HepG2 (cell line): Measurements from ENCODE around the gene GAPDH. TPM values are rescaled to one million over a fixed set of nuclear protein-coding genes. Genes with fewer than 3 reads are reported as not detected.

Experiments used
- KLF12 ChIP-seq: sonication (generic); formaldehyde crosslinking; IDR thresholded peaks from 2 replicates; pipeline ENCODE4 v1.4.0; 2020; ENCODE audit warnings: missing genetic modification reagents, borderline replicate concordance
- MED13 ChIP-seq: sonication (generic); formaldehyde crosslinking; IDR thresholded peaks from 2 replicates; pipeline ENCODE4 v1.5.0; 2020; ENCODE audit warnings: missing genetic modification reagents
- MLLT10 ChIP-seq: sonication (generic); formaldehyde crosslinking; IDR thresholded peaks from 2 replicates; pipeline ENCODE4 v1.4.0; 2020; ENCODE audit warnings: missing genetic modification reagents
- NCOA2 ChIP-seq: sonication (generic); formaldehyde crosslinking; IDR thresholded peaks from 2 replicates; pipeline ENCODE4 v1.8.0; 2022; ENCODE audit warnings: inconsistent platforms
- NFIC ChIP-seq: IDR thresholded peaks from 2 replicates; pipeline ENCODE4 v1.6.1; 2012; ENCODE audit warnings: mild to moderate bottlenecking, low read length, inconsistent platforms
- NONO ChIP-seq, 2 experiments: fragments of 450-650 bp in 1 of 2; sonication (generic) in 1 of 2; formaldehyde crosslinking in 1 of 2; IDR thresholded peaks in 1 of 2; conservative IDR thresholded peaks in 1 of 2; 2 replicates each; pipeline versions ENCODE4 v1.6.1 to v1.8.0; 2017 to 2022; ENCODE audit warnings: mild to moderate bottlenecking in 1 of 2, missing genetic modification reagents in 1 of 2, moderate library complexity in 1 of 2
- REXO4 ChIP-seq: sonication (generic); formaldehyde crosslinking; IDR thresholded peaks from 2 replicates; pipeline ENCODE4 v1.8.0; 2022; ENCODE audit warnings: missing genetic modification reagents, mild to moderate bottlenecking, borderline replicate concordance
- SRSF4 ChIP-seq: fragments of 200-400 bp; formaldehyde crosslinking; IDR thresholded peaks from one replicate; pipeline ENCODE4 v1.6.1; 2018; ENCODE audit warnings: mild to moderate bottlenecking, low read depth, low read length, moderate library complexity; ENCODE audit not compliant: poor library complexity, severe bottlenecking
- THYN1 ChIP-seq: sonication (generic); formaldehyde crosslinking; IDR thresholded peaks from 2 replicates; pipeline ENCODE4 v1.8.1; 2023; ENCODE audit warnings: low read depth, mild to moderate bottlenecking, moderate library complexity, missing genetic modification reagents, borderline replicate concordance
- ZFY ChIP-seq: sonication (generic); formaldehyde crosslinking; IDR thresholded peaks from 2 replicates; pipeline ENCODE4 v1.4.0; 2020; ENCODE audit warnings: missing genetic modification reagents
- ZKSCAN5 ChIP-seq: sonication (generic); formaldehyde crosslinking; IDR thresholded peaks from 2 replicates; pipeline ENCODE4 v1.5.1; 2020; ENCODE audit warnings: mild to moderate bottlenecking, missing genetic modification reagents
- ZNF10 ChIP-seq: sonication (generic); formaldehyde crosslinking; IDR thresholded peaks from 2 replicates; pipeline ENCODE4 v1.4.0; 2020; ENCODE audit warnings: mild to moderate bottlenecking, low read depth, missing genetic modification reagents, borderline replicate concordance
- ZNF160 ChIP-seq: sonication (generic); formaldehyde crosslinking; IDR thresholded peaks from 2 replicates; pipeline ENCODE4 v1.8.0; 2022; ENCODE audit warnings: mild to moderate bottlenecking, inconsistent platforms, missing genetic modification reagents
- ZNF569 ChIP-seq: sonication (generic); formaldehyde crosslinking; IDR thresholded peaks from 2 replicates; pipeline ENCODE4 v1.5.0; 2020; ENCODE audit warnings: mild to moderate bottlenecking, missing genetic modification reagents, moderate library complexity, borderline replicate concordance
- ZNF776 ChIP-seq: sonication (generic); formaldehyde crosslinking; IDR thresholded peaks from 2 replicates; pipeline ENCODE4 v1.4.0; 2020; ENCODE audit warnings: mild to moderate bottlenecking, missing genetic modification reagents
- ZSCAN12 ChIP-seq: sonication (generic); formaldehyde crosslinking; IDR thresholded peaks from 2 replicates; pipeline ENCODE4 v1.9.0; 2021; ENCODE audit warnings: mild to moderate bottlenecking, missing genetic modification reagents
- polyA plus RNA-seq, 8 experiments: library from polyadenylated mRNA; depleted of rRNA in 3 of 8; stranded (reverse) in 7 of 8; unstranded in 1 of 8; fragments of >200 nt; fragmentation: Illumina TruSeq in 4 of 8; extraction: Trizol in 4 of 8; gene quantifications; 2 replicates each; pipeline versions ENCODE4 v1.2.1 to v1.2.3, GENCODE V29; 2011 to 2016; ENCODE audit warnings: low read depth in 4 of 8, missing spikeins in 1 of 8, mixed read lengths in 1 of 8; ENCODE audit not compliant: insufficient read depth in 1 of 8
- total RNA-seq, 5 experiments: library from RNA; depleted of rRNA; stranded (reverse); fragments of >200 nt; fragmentation: Illumina TruSeq; extraction: Trizol; gene quantifications; 2 replicates each; pipeline ENCODE4 v1.2.3, GENCODE V29; 2016; ENCODE audit warnings: low read depth in 1 of 5
- TF ChIP-seq, protein P1 (sequence below): fragments of 450-650 bp; IDR thresholded peaks from 2 replicates; pipeline ENCODE4 v1.6.1; 2017; ENCODE audit warnings: mild to moderate bottlenecking
- TF ChIP-seq, protein P2 (sequence below): sonication (generic); formaldehyde crosslinking; IDR thresholded peaks from 2 replicates; pipeline ENCODE4 v1.8.1; 2022; ENCODE audit warnings: mild to moderate bottlenecking, missing genetic modification reagents
- TF ChIP-seq, protein P3 (sequence below): IDR thresholded peaks from 2 replicates; pipeline ENCODE4 v1.6.1; 2016; ENCODE audit warnings: low read depth
- TF ChIP-seq, protein P4 (sequence below): sonication (generic); formaldehyde crosslinking; IDR thresholded peaks from 2 replicates; pipeline ENCODE4 v1.4.0; 2020; ENCODE audit warnings: missing genetic modification reagents
- TF ChIP-seq, protein P5 (sequence below): sonication (generic); formaldehyde crosslinking; IDR thresholded peaks from 2 replicates; pipeline ENCODE4 v1.8.1; 2023; ENCODE audit warnings: mild to moderate bottlenecking, moderate library complexity, missing genetic modification reagents

The GAPDH gene
- total and polyA plus RNA-seq, 2 of the 13 experiments (the other 11 are each of a cell fraction or from before 2014, with no cell fraction given), result 3,038 to 12,722 TPM

DNA sequence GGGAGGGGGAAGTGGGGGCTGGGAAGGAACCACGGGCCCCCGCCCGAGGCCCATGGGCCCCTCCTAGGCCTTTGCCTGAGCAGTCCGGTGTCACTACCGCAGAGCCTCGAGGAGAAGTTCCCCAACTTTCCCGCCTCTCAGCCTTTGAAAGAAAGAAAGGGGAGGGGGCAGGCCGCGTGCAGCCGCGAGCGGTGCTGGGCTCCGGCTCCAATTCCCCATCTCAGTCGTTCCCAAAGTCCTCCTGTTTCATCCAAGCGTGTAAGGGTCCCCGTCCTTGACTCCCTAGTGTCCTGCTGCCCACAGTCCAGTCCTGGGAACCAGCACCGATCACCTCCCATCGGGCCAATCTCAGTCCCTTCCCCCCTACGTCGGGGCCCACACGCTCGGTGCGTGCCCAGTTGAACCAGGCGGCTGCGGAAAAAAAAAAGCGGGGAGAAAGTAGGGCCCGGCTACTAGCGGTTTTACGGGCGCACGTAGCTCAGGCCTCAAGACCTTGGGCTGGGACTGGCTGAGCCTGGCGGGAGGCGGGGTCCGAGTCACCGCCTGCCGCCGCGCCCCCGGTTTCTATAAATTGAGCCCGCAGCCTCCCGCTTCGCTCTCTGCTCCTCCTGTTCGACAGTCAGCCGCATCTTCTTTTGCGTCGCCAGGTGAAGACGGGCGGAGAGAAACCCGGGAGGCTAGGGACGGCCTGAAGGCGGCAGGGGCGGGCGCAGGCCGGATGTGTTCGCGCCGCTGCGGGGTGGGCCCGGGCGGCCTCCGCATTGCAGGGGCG, at the start of gene GAPDH (continued):
- no peak for TF ChIP-seq NONO (IDR thresholded peaks at IDR 0.05)
- TF ChIP-seq NONO (CRISPR knock-in tag; conservative IDR thresholded peaks at IDR 0.05), result peak; percentile 79
- 0 out of 2 replicates have a peak, but pooled peaks have one; percentile 7 for TF ChIP-seq KLF12 (CRISPR knock-in tag)
- 0 out of 2 replicates have a peak, but pooled peaks have one; percentile 57 for TF ChIP-seq NFIC
- TF ChIP-seq MED13 (CRISPR knock-in tag), result peak; percentile 34; the same call in 1 of the 2 replicates
- TF ChIP-seq ZSCAN12 (CRISPR knock-in tag), result 0 out of 2 replicates have a peak, but pooled peaks have one; percentile 49
- peak; percentile 80 for TF ChIP-seq SRSF4
- TF ChIP-seq, protein P1, sequence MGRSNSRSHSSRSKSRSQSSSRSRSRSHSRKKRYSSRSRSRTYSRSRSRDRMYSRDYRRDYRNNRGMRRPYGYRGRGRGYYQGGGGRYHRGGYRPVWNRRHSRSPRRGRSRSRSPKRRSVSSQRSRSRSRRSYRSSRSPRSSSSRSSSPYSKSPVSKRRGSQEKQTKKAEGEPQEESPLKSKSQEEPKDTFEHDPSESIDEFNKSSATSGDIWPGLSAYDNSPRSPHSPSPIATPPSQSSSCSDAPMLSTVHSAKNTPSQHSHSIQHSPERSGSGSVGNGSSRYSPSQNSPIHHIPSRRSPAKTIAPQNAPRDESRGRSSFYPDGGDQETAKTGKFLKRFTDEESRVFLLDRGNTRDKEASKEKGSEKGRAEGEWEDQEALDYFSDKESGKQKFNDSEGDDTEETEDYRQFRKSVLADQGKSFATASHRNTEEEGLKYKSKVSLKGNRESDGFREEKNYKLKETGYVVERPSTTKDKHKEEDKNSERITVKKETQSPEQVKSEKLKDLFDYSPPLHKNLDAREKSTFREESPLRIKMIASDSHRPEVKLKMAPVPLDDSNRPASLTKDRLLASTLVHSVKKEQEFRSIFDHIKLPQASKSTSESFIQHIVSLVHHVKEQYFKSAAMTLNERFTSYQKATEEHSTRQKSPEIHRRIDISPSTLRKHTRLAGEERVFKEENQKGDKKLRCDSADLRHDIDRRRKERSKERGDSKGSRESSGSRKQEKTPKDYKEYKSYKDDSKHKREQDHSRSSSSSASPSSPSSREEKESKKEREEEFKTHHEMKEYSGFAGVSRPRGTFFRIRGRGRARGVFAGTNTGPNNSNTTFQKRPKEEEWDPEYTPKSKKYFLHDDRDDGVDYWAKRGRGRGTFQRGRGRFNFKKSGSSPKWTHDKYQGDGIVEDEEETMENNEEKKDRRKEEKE, result no peak
- TF ChIP-seq ZNF776 (CRISPR knock-in tag), result no peak; the same call in 1 of the 2 replicates
- TF ChIP-seq, protein P2, sequence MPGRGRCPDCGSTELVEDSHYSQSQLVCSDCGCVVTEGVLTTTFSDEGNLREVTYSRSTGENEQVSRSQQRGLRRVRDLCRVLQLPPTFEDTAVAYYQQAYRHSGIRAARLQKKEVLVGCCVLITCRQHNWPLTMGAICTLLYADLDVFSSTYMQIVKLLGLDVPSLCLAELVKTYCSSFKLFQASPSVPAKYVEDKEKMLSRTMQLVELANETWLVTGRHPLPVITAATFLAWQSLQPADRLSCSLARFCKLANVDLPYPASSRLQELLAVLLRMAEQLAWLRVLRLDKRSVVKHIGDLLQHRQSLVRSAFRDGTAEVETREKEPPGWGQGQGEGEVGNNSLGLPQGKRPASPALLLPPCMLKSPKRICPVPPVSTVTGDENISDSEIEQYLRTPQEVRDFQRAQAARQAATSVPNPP, result peak; percentile 30
- peak; percentile 64 for TF ChIP-seq ZFY
- TF ChIP-seq ZNF160 (CRISPR knock-in tag), result 0 out of 2 replicates have a peak, but pooled peaks have one; percentile 57
- 0 out of 2 replicates have a peak, but pooled peaks have one; percentile 25 for TF ChIP-seq THYN1 (CRISPR knock-in tag)
- TF ChIP-seq, protein P3, sequence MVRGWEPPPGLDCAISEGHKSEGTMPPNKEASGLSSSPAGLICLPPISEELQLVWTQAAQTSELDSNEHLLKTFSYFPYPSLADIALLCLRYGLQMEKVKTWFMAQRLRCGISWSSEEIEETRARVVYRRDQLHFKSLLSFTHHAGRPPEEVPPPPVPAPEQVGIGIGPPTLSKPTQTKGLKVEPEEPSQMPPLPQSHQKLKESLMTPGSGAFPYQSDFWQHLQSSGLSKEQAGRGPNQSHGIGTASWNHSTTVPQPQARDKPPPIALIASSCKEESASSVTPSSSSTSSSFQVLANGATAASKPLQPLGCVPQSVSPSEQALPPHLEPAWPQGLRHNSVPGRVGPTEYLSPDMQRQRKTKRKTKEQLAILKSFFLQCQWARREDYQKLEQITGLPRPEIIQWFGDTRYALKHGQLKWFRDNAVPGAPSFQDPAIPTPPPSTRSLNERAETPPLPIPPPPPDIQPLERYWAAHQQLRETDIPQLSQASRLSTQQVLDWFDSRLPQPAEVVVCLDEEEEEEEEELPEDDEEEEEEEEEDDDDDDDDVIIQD (CRISPR knock-in tag), result no peak; the same call in 1 of the 2 replicates
- TF ChIP-seq REXO4 (CRISPR knock-in tag), result no peak
- TF ChIP-seq, protein P4, sequence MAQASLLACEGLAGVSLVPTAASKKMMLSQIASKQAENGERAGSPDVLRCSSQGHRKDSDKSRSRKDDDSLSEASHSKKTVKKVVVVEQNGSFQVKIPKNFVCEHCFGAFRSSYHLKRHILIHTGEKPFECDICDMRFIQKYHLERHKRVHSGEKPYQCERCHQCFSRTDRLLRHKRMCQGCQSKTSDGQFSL, result 0 out of 2 replicates have a peak, but pooled peaks have one; percentile 23
- no peak for TF ChIP-seq ZNF10 (CRISPR knock-in tag)
- TF ChIP-seq, protein P5, sequence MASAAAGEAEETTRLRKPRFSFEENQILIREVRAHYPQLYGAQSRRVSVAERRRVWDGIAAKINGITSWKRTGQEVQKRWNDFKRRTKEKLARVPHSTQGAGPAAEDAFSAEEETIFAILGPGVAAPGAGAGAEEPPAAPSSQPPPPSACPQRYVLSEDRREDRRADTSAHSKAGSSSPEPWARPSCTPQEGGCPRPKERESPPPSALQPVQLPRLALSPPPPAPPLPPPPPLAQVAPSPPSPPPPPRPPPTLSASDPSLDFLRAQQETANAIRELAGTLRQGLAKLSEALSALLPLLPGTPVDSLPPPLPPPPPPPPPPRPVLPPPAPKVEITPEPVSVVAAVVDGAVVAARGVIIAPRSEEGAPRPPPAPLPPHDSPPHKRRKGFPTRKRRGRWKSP (CRISPR knock-in tag), result 0 out of 2 replicates have a peak, but pooled peaks have one; percentile 35
- TF ChIP-seq ZNF569 (CRISPR knock-in tag), result no peak
- TF ChIP-seq ZKSCAN5, result no peak
- TF ChIP-seq NCOA2 (CRISPR knock-in tag), result peak; percentile 22
- TF ChIP-seq MLLT10 (CRISPR knock-in tag), result no peak
